Tongue (tissue), 2 donors: ENCODE data around the gene CHTF18. TPM values are rescaled to one million over a fixed set of nuclear protein-coding genes. Genes with fewer than 3 reads are reported as not detected.
A peak's percentile ranks its signal among the peaks of the same experiment; 100 is the strongest.
"Not testable (repeated sequence)": the region's sequence is repeated elsewhere in the genome, so short reads cannot be mapped to it uniquely, and the experiment has no call there.

ENCODE experiments used
- DNase-seq: peaks from one replicate; pipeline ENCODE4 v3.0.0-alpha.2; 2015
- total RNA-seq: library from RNA; depleted of rRNA; stranded (reverse); fragments of >200 nt; gene quantifications from one replicate; pipeline ENCODE4 v1.2.3, GENCODE V29; 2014

The CHTF18 gene
- 14.9 TPM for total RNA-seq

DNA sequence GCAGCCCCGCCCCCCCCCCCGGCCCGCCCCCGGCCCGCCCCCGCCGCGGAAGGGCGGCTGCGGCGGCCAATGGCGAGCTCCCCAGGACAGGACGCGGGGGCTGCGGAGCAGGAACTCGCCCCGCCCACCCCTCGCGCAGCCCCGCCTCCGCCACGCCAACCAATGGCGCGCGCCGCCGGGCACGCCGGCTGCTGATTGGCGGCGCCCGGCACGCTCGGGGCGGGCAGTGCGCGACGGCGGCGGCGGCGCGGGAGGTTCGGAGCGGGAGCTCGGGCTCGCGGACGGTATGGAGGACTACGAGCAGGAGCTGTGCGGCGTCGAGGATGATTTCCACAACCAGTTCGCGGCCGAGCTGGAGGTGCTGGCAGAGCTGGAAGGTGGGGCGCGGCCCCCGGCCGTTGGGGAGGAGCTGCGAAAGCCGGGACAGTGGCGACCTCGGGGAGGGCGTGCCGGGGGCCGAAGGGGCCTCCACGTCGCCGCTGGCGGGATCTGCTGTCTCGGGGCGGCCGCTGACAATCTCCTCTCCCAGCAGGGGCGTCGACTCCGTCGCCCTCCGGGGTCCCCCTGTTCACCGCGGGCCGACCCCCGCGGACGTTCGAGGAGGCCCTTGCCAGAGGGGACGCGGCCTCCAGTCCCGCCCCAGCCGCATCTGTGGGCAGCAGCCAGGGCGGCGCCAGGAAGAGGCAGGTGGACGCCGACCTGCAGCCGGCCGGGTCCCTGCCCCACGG is at the start of gene CHTF18:
CHTF18 (plus strand) TSS at position 222 of the 728 bp plus-strand sequence; CDS start at position 287, 65 bp downstream.
- peak; percentile 96 for DNase-seq

DNA sequence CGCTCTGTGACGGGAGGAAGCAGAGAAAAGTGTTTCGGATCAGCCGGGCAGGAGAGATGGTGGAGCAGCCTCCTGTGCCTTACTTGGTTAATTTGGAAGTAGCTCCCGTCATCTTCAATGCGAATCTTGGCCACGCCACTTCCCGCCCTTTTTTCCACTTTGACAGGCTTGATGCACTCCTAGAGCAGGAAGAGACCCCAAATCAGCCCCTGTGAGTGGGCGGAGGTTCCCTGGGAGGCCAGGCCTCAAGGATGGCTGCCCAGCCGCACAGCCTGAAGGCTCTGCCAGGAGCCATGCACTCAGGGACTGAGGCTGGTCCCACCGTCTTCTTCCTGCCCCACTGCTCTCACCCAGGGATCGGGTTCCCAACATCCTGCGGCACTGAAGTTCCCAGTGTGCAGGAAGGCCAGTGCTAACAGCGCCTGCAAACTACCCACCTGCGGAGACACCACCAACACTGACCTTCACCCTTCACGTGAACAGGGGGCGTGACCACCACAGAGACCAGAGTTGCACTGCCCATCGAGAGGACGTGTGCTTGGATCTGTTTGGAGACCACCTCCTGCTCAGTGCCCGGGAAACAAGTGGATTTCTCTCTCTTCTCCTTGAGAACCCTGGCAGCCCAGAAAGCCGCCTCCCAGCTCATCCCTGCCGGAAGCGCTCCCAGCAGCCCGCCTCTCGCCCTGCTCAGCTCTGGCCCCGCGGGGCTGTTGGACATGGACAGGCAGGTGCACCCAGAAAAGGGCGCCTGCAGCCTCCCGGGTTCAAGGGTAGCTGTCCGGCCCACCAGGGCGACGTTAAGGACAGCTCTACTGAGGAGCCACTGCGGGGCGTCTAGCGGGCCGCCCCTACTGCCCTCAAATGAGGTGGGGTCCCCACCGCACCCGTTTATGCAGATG is 48.6 kb upstream of the CHTF18 start:
- DNase-seq = no peak

DNA sequence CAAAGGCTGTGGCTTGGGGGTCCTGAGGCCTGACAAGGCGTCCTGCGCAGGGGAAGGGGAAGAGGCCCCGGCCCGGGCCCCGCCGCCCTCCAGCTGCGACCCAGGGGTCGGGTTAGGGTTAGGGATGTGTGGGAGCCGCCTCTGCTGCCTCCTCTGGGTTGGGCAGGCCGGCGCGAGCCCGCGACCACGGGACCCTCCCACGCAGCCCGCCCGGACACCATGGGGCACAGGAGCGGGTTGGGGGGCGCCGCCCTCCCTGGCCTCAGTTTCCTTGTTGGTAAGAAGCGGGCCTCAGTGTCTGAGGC is 48.0 kb upstream of the CHTF18 start:
- DNase-seq = no peak

DNA sequence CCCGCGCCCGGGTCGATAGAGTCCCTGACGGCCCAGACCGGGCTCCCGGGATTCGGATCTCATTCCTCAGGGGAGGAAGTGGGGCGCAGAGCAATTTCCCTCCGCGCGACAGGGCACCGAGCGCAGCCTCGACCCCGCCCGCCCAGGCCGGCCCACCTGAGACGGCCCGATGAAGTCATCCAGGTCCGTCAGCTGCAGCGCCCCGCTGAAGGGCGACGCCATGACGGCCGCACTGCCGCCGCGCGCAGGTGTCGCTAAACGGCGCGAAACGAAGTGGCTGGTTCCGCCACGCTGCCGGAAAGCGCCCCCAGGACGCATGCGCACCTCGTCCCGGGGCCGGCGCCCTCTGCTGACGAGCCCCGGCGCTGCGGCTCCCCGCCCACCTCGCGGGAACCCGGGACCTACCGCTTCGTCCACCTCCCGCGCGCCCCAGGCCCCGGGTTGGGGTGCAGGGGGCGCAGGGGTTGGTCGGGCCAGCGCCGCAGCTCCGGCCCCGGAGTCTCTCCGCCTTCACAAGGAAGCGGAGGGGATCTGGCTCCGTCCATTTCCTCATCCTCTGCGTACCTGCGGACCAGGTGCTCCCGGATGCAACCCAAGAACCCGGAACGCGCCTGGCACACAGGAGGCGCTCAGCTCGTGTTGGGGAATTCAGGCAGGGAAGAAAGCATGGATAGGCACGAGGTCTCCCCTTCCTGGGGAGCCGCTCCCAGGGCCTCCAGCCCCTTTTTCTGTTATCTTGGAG is 47.5 kb upstream of the CHTF18 start, which contains the start of gene CIAO3:
CIAO3 (minus strand) TSS at position 234 of the 742 bp plus-strand sequence; CDS start at position 222, 12 bp downstream.
- peak; percentile 94 for DNase-seq

DNA sequence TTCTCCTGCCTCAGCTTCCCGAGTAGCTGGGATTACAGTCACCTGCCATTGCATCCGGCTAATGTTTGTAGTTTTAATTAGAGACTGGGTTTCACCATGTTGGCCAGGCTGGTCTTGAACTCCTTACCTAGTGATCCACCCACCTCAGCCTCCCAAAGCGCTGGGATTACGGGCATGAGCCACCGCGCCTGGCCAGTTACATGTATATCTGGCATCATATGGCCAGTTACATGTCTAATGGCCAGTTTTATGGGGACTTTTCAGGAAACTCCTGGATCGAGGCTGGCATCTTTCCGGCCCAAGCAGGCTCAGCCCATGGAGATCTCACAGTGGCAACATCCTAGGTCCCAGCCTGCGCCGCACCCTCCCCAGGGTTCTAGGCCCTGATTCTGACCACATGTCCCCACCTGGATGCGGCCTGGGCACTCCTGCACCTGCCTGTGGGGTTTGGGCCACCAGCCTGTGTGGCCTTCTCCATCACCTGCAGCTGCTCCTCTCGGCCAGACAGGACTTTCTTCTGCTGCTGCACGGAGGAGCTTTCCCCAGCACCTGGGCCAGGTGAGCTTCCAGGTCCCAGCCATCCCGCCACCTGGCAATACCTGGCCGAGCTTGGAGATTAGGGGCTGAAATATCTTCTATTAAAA is 46.3 kb upstream of the CHTF18 start:
- DNase-seq = no peak

DNA sequence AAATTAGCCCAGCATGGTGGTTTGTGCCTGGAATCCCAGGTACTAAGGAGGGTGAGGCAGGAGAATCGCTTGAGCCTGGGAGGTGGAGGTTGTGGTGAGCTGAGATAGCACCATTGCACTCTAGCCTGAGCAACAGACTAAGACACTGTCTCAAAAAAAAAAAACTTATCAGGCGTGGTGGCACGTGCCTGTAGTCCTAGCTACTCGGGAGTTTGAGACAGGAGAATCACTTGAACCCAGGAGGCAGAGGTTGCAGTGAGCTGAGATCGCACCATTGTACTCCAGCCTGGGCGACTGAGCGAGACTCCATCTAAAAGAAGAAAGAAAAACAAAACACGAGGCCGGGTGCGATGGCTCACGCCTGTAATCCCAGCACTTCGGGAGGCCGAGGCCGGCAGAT is 45.5 kb upstream of the CHTF18 start:
- not testable (repeated sequence) for DNase-seq

DNA sequence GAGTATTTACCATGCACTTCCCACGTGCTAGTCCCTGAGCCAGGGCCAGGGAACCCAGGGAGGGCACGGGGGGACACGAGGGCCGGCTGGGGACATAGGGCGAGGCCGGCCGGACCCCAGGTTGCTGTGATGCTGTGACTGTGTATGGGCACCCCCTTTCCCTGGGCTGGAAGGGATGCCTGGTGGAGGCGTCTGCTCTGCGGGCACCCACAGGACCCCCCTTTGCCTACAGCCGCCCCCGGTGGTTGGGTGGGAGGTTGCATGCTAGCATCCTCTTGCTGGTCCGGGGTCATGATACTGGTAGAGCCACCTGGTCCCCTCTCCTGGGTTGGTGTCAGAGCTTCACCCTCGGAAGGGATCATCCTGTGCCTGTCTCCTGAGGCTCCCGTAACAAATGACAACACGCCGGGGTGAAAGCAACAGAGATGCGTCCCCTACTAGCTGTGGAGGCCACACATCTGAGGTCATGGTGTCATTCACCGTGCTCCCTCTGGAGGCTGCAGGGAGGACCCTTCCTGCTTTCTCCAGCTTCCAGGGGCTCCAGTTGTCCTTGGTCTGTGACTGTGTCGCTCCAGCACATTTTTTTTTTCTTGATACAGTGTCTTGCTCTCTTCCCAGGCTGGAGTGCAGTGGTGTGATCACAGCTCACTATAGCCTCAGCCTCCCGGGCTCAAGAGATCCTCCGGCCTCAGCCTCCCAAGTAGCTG is 44.5 kb upstream of the CHTF18 start:
- no peak for DNase-seq

DNA sequence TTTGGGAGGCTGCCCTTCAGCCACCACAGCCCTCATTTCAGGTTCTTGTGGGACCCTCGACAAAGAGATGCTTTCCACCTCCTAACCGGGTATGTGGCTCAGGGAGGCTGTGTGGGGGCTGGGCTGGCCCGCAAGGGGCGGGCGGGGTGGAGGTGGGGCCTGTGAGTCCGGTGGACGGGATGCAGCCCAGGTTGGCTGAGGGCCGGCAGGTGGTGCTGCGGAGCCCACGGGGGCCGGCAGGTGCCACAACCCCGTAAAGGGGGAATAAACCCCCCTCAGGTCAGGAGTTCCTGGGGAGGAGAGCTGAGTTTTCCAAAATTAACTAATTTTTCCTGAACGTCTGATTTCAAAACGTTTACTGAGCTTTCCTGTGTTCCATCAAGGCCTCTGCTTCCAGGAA is 42.7 kb upstream of the CHTF18 start:
- DNase-seq = no peak

DNA sequence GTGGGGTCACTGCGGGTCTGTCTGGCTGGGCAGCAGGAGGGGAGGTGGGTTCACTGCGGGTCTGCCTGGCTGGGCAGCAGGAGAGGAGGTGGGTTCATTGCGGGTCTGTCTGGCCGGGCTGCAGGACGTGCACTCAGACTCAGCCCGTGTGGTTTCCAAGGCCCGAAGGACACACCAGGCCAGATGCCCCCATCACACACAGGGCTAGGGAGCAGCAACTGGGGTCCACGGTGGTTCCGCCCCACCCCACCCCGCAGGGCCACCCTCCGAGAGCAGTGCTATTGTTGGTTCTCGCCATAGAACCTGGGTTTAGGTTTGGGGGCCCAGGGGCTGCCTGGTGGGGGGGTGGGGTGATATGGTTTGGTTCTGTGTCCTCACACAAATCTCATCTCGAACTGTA is 41.8 kb upstream of the CHTF18 start:
- DNase-seq = no peak

DNA sequence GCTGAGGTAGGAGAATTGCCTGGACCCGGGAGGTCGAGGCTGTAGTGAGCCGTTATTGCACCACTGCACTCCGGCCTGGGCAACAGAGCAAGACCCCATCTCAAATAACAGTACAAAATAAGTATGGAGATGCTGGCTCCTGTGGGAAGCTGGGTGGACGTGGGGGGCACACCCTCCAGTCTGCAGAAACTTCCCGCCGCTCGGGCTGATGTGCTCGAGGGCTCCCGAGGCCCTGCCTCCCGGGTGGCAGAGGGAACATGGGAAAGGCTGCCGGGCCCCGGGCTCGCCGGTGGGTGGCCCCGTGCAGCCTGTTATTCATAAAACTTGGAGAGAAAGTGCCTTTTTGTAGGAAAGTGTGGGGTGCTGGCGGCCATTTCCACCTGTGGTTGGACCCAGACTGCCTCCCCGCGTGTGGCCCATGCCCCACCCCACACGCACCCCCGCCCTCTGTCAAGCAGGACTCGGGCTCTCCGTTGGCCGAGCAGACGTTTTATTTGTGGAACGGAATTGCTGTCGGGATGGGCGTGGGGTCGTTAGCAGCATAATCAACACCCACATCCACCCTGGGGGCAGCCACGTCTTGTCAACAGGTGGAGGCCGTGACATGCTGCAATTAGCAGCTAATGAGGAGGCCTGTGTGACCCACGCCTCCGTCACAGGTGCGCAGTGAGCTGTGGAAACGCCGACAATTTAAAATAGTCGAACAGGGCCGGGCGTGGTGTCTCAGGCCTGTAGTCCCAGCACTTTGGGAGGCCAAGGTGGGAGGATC is 40.3 kb upstream of the CHTF18 start:
- DNase-seq = no peak

DNA sequence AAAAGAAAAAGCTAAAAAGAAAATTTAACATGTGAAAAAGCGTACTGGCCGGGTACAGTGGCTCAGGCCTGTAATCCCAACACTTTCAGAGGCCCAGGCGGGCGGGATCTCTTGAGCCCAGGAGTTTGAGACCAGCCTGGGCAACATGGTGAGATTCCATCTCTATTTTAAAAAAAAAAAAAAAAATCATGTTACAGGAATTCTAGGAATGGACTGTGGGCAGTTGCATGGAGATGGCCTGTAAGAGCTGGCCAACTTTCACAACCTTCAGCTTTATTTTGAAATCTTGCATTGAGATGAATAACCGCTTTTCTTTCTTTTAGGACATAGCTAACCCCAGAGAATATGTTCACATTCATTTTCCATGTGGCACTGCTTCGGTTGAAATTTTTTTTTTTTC is 39.4 kb upstream of the CHTF18 start:
- DNase-seq = no peak

DNA sequence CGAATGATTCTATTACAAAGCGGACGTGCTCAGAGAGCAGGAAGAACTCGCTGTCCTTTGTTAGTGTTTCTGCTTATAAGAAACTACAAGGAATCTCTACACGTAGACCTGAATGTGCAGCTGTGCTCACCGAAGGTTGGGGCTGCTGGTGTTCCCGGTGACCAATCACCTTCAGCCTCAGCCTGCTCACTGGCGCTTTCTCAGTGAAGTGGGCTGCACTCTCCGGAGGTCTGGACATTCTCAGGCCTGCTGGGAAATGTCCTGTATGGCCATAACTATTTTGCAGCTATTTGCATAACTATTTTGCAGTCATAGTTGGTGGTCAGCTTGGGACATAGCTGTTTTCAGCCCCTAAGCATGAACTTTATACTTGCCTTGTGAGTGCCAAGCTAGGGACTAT is 37.9 kb upstream of the CHTF18 start:
- peak; percentile 73 for DNase-seq

DNA sequence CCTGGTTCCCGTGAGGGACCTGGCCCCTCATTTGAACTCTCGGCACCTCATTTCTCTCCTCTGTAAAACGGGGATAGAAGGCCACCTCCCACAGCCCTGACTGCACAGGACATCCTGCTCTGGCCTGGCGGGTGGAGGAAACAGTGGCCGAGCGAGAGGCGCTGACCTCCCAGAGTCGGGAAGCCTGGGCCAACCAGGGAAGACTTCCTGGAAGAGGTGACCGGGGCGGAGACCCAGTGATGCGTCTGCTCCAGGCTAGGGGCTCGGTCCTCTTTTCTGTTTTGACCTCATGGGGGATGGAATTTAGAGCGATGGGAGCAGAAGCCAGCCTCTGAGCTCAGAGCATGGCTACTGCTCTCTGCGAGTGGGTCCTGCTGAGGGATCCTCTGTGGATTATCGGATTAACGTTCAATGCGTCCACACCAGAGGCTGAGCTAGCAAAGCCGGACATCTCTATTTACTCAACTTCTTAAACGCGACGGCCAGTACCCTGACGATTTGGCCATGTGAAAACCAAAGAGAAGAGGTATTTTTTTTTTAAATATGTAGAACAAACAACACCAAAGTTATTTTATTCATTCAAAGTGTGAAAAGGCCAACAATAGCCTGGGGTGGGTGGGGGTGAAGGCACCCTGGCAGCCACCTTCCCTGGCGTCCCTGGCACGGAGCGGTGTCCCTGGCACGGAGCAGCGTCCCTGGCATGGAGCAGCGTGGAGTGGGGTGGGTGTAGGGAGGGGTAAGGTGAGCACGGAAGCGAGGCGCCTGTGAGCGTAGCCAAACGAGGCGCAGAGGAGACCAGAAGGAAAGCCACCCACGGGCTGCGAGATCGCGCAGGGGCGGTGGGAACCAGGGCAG is 37.0 kb upstream of the CHTF18 start:
- DNase-seq = no peak

DNA sequence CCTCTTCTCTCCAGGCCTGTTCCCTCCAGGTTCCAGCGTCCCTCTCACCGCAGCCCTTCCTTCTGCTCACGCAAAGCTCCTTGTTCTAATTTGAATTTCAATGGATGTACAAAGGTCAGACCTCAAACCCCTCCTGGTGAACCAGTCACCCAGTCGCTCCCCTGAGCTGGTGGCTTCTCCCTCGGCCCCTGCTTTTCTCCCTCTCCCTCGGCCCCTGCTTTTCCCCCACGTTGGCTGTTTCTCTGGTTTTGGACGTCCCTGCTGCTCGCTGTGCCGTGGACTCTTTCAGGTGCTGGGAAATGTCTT is 36.5 kb upstream of the CHTF18 start:
- DNase-seq = no peak

DNA sequence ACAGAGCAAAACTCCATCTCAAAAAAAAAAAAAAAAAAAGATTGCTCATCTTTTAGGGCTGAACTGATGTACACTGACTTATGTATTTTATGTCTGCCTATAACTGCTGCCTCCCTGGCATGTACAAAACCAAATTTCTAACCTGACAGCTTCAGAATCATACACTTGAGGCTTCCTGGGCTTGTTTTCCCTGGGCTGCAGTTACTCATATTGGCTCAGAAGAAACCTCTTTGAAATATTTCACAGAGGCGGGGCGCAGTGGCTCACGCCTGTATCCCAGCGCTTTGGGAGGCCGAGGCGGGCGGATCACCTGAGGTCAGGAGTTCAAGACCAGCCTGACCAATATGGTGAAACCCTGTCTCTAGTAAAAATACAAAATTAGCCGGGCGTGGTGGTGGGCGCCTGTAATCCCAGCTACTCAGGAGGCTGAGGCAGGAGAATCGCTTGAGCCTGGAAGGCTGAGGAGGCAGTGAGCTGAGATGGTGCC is 34.3 kb upstream of the CHTF18 start:
- DNase-seq = not testable (repeated sequence)

DNA sequence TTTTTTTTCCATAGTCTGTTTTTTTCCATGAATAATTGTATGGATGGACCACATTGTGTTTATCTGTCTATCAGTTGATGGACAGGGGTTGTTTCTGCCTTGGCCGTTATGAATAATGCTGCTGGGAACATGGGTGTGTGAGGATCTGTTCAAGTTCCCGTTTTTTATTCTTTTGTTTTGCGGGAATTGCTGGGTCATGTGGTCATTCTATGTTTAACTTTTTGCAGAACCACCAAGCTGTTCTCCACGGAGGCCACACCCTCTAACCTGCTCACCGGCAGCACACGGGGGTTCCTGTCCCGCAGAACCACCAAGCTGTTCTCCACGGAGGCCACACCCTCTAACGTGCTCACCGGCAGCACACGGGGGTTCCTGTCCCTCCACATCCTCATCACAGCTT is 33.8 kb upstream of the CHTF18 start:
- DNase-seq = no peak

DNA sequence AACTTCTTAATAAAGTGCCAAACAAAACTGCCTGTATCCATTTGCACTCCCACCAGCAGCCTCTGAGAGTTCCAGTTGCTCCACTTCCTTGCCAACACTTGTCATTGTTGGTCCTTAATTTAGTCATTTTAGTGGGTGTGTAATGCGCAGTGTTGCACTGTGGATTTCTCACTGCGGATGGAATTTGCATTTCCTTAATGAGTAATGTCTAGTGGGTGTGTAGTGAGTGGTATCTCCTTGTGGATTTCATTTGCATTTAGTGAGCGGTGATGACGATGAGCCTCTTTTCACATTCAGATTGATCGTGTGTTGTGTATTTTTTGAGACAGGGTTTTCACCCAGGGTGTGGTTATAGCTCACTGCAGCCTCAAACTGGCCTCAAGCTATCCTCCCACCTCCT is 32.0 kb upstream of the CHTF18 start:
- no peak for DNase-seq

DNA sequence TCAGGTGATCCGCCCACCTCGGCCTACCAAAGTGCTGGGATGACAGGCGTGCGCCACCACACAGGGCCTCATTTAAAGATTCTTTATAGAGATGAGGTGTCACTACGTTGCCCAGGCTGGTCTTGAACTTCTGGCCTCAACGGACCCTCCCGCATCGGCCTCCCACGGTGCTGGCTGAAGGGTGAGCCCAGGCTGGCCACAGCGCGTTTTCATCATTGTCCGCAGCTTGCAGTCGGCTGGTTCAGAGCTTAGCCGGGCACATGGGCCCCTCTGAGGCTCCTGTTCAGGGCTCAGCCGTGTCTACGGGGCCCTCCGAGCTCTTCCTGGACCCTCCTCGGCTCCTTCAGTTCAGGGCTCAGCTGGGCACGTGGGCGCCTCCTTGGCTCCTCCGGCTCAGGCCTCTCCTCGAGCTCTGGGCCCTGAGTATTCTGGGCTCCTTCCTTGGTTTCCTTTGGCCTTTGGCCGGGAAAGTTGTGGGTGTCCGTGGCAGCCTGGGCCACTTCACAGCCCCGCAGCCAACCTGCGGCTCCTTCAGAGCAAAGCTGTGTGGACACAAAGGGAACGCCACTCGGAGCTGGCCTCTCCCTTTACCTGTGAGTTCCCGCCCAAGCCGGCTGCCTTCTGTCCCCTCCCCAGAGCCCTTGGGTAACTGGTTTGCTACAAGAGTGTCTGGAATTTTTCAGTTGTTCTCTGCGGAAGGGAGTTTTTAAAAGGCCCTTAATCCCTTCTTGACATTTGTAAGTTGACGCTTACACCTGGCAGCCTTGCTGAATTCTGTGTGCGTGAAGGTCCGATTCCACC is 29.1 kb upstream of the CHTF18 start:
- DNase-seq = peak; percentile 45

DNA sequence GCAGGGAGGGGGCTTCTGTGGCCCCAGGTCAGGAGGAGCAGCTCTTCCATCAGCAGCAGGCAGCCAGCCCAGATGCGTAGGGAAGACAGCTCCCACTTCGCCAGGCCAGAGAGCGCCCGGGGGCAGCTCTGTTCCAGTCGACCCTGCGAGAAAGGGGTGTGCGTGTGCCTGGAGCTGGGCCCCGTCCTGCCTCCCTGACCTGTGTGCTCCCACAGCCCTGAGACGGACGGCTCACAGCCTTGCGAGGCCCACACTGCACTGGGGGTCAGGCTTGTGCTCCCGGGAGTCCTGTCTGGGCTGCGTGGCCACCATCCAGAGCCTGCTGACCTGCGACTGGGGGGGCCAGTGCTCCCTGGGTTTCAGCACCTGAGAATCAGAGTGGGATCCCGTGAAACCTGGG is 28.4 kb upstream of the CHTF18 start:
- DNase-seq = no peak
